Caco-2 (cell line): ENCODE measurements around the gene OR2V1. TPM values are rescaled to one million over a fixed set of nuclear protein-coding genes. Genes with fewer than 3 reads are reported as not detected.

Experiments used
- BruUV-seq: library from RNA; stranded (reverse); fragments of 400-500 nt; replicated peaks from 2 replicates; lab custom pipeline; 2021; lab: Mats Ljungman, UMichigan
- CTCF ChIA-PET: fragments of 300-600 bp; sonication (Branson Sonifier 250); formaldehyde crosslinking; loops from one replicate; lab custom pipeline; 2022; ENCODE audit warnings: antibody characterized with exemption; lab: Charles Lee
- POLR2A ChIA-PET: fragments of 300-600 bp; sonication (Branson Sonifier 250); formaldehyde crosslinking; loops from one replicate; lab custom pipeline; 2022; ENCODE audit warnings: antibody characterized with exemption; lab: Charles Lee
- DNase-seq, 2 experiments: peaks; one replicate each; pipeline versions ENCODE4 v3.0.0 to v3.0.0-alpha.2; 2020 to 2022
- H3K27me3 ChIP-seq: replicated peaks from 2 replicates; pipeline ENCODE4 v1.6.0; 2011; ENCODE audit warnings: low read length; ENCODE audit not compliant: control insufficient read depth, insufficient read depth
- H3K36me3 ChIP-seq: 2 replicates; pipeline ENCODE4 v1.5.1; 2011; ENCODE audit warnings: low read length; ENCODE audit not compliant: control insufficient read depth, insufficient read depth
- H3K4me1 ChIP-seq: fragments of 250-450 bp; sonication (Bioruptor Pico); 2 replicates; pipeline ENCODE4 v1.5.1; 2020; ENCODE audit warnings: mild to moderate bottlenecking
- H3K4me3 ChIP-seq: 2 replicates; pipeline ENCODE4 v1.5.1; 2011; ENCODE audit warnings: low read depth, mild to moderate bottlenecking, control low read depth, low read length
- H3K9me3 ChIP-seq: fragments of 250-450 bp; sonication (Bioruptor Pico); 2 replicates; pipeline ENCODE4 v1.5.1; 2020; ENCODE audit warnings: mild to moderate bottlenecking, moderate library complexity
- H3K27ac Mint-ChIP-seq: one replicate; pipeline ENCODE4 v1.8.0; 2022; ENCODE audit warnings: mixed read lengths; ENCODE audit not compliant: unreplicated experiment
- H3K27me3 Mint-ChIP-seq: one replicate; pipeline ENCODE4 v1.8.0; 2022; ENCODE audit warnings: mixed read lengths; ENCODE audit not compliant: insufficient read depth, unreplicated experiment
- H3K36me3 Mint-ChIP-seq: one replicate; pipeline ENCODE4 v1.8.0; 2022; ENCODE audit warnings: mild to moderate bottlenecking, mixed read lengths; ENCODE audit not compliant: insufficient read depth, unreplicated experiment
- H3K4me1 Mint-ChIP-seq: one replicate; pipeline ENCODE4 v1.8.0; 2022; ENCODE audit warnings: low read depth, mixed read lengths; ENCODE audit not compliant: unreplicated experiment
- H3K4me3 Mint-ChIP-seq: one replicate; pipeline ENCODE4 v1.8.0; 2022; ENCODE audit warnings: mild to moderate bottlenecking, moderate library complexity, mixed read lengths; ENCODE audit not compliant: unreplicated experiment
- H3K9me3 Mint-ChIP-seq: one replicate; pipeline ENCODE4 v1.8.0; 2022; ENCODE audit warnings: mixed read lengths; ENCODE audit not compliant: unreplicated experiment
- CTCF ChIP-seq, 2 experiments: fragments of 200-600 bp in 1 of 2; IDR thresholded peaks; 1 replicate in 1 of 2; 2 replicates in 1 of 2; pipeline versions ENCODE4 v1.5.1 to v1.8.0; 2011 to 2022; ENCODE audit warnings: antibody characterized with exemption in 1 of 2, control low read depth in 1 of 2, inconsistent platforms in 1 of 2, low read depth in 1 of 2, low read length in 1 of 2, mild to moderate bottlenecking in 1 of 2, moderate library complexity in 1 of 2; ENCODE audit not compliant: insufficient read depth in 1 of 2, severe bottlenecking in 1 of 2, unreplicated experiment in 1 of 2
- intact Hi-C: fragments of 100-400 bp; cut with micrococcal nuclease; formaldehyde crosslinking; loops from one replicate; pipeline ENCODE4 v1.10.0; 2022; ENCODE audit not compliant: unreplicated experiment
- total RNA-seq: library from RNA; stranded (reverse); gene quantifications from 2 replicates; pipeline ENCODE4 v1.2.3, GENCODE V29; 2022

The OR2V1 gene
- total RNA-seq, 1 experiment from 2014 or later, result not detected

- Mint-ChIP-seq H3K36me3 (peaks cover 4% of the 10 kb centered on the region), H3K27ac (no peak overlapping the region), H3K4me1 (peaks cover 7% of the 10 kb centered on the region), H3K27me3 (peaks cover 3% of the 10 kb centered on the region), H3K9me3 (no peaks in the 10 kb centered on the region), H3K4me3 (no peak overlapping the region)
- H3K4me3 ChIP-seq, result no peak overlapping the region
- no peaks in the 10 kb centered on the region for H3K9me3 ChIP-seq
- no TSS peak for BruUV-seq
- H3K4me1 ChIP-seq, result peaks cover 11% of the 10 kb centered on the region
- POLR2A ChIA-PET, result no interaction called here
- no peak for TF ChIP-seq CTCF (IDR thresholded peaks at IDR 0.05; ENCODE audit: insufficient read depth in 1 of 2, low read depth in 1 of 2, low read length in 1 of 2, severe bottlenecking in 1 of 2, unreplicated experiment in 1 of 2)
- no peaks in the 10 kb centered on the region for H3K27me3 ChIP-seq
- CTCF ChIA-PET, result interaction anchor here (0.6 kb wide), 1 partner anchor 20 kb away, joined by 4 read pairs; no protein-coding TSS in a partner anchor
- DNase-seq, result no peak
- intact Hi-C loops, result loop anchor here (5.0 to 10.0 kb wide), 2 partner anchors 289 to 372 kb away; no protein-coding TSS in a partner anchor
- no peaks in the 10 kb centered on the region for H3K36me3 ChIP-seq
These were observed 25.8 kb upstream of the OR2V1 start for GRCh38 chr5:181156758-181157157.

- intact Hi-C loops, result loop anchor here (10.0 kb wide), 1 partner anchor 369 kb away; no protein-coding TSS in a partner anchor
- TF ChIP-seq CTCF (IDR thresholded peaks at IDR 0.05; ENCODE audit: insufficient read depth in 1 of 2, low read depth in 1 of 2, low read length in 1 of 2, severe bottlenecking in 1 of 2, unreplicated experiment in 1 of 2), result no peak
- Histone ChIP-seq H3K4me3 (no peak overlapping the region), H3K4me1 (no peaks in the 10 kb centered on the region), H3K36me3 (no peaks in the 10 kb centered on the region), H3K9me3 (no peaks in the 10 kb centered on the region), H3K27me3 (no peaks in the 10 kb centered on the region)
- no peaks in the 10 kb centered on the region for H3K9me3 Mint-ChIP-seq
- no peak for DNase-seq
- BruUV-seq, result no TSS peak
- ChIA-PET CTCF (no interaction called here), POLR2A (no interaction called here)
- peaks cover 6% of the 10 kb centered on the region for H3K27me3 Mint-ChIP-seq
- H3K4me1 Mint-ChIP-seq, result peaks cover 3% of the 10 kb centered on the region
- H3K36me3 Mint-ChIP-seq, result no peaks in the 10 kb centered on the region
- H3K27ac Mint-ChIP-seq, result no peak overlapping the region
- no peak overlapping the region for H3K4me3 Mint-ChIP-seq
These were observed 22.8 kb upstream of the OR2V1 start for GRCh38 chr5:181153814-181154213.

DNA sequence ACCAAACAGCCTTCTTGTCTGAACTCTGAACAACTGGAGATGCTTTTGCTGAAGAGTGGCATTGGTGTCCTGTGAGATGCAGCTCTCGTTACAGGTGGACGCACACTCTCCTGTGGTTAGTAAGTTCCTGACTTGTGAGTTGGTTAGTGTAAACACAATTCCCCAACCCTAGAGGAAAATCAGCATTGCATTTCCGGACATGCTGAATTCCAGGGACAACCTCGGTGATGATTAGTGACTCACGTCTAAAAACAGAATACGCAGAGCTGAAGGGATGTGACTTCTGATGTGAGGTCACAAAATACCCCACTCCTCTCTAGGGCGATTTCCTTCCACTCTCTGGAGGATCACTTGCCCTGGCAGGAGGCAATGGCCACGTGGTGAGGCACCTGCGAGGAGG, 21.4 kb upstream of the OR2V1 start:
- H3K4me3 ChIP-seq, result no peak overlapping the region
- Mint-ChIP-seq H3K27me3 (peaks cover 9% of the 10 kb centered on the region), H3K36me3 (no peaks in the 10 kb centered on the region), H3K4me3 (no peak overlapping the region), H3K4me1 (peaks cover 7% of the 10 kb centered on the region), H3K9me3 (no peaks in the 10 kb centered on the region), H3K27ac (no peak overlapping the region)
- POLR2A ChIA-PET, result no interaction called here
- H3K36me3 ChIP-seq, result no peaks in the 10 kb centered on the region
- H3K9me3 ChIP-seq, result no peaks in the 10 kb centered on the region
- no peaks in the 10 kb centered on the region for H3K27me3 ChIP-seq
- H3K4me1 ChIP-seq, result no peaks in the 10 kb centered on the region
- no peak for TF ChIP-seq CTCF (IDR thresholded peaks at IDR 0.05; ENCODE audit: insufficient read depth in 1 of 2, low read depth in 1 of 2, low read length in 1 of 2, severe bottlenecking in 1 of 2, unreplicated experiment in 1 of 2)
- intact Hi-C loops, result loop anchor here (10.0 kb wide), 1 partner anchor 368 kb away; no protein-coding TSS in a partner anchor
- no TSS peak for BruUV-seq
- CTCF ChIA-PET, result interaction anchor here (0.6 kb wide), 1 partner anchor 113 kb away, joined by 3 read pairs; no protein-coding TSS in a partner anchor
- no peak for DNase-seq
